Activated T-cell treated with anti-CD3 and anti-CD28 coated beads for 4 hours (primary cell): ENCODE measurements around the gene SEMA3F.

Experiments
- DNase-seq: peaks from one replicate; pipeline ENCODE4 v3.0.0-alpha.2; 2020

The SEMA3F gene

DNA sequence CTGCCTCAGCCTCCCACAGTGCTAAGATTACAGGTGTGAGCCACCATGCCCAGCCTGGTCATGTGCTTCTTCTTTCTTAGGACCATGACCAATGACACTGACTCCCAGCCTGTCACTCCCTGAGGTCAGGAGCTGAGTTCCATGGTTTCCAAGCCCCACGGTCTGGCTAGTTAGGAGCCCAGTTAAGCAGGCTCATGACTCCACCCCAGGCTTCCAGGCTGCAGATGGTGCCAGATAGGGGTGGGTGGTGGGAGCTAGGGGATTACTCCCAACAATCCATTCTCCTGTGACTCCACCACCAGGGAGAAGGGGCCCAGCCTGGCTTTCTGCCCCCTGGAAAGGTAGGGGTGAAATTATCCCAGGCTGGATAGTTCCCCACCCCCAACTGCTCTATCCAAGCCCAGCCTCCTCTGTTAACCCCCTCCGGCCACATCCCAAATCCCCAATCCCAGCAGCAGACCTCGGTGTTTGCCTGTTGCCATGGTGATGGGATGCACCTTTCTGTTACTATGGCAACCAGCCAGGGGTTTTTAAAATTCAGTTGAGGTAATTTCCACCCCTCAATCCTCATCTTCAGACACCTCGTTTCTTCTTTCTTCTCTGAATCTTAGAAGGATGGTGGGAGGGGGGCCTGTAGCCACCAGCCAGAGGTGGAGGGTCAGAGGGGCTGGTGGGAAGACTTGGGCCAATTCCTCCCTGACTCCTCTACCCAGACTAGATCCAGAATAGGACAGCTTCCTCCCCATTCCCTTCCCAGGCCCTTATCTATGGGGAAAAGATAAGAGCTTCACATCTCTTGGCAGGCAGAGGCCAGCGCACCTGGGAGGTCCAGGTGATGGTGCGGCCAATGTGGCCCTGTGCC is 22.5 kb upstream of the SEMA3F start:
- no peak for DNase-seq

DNA sequence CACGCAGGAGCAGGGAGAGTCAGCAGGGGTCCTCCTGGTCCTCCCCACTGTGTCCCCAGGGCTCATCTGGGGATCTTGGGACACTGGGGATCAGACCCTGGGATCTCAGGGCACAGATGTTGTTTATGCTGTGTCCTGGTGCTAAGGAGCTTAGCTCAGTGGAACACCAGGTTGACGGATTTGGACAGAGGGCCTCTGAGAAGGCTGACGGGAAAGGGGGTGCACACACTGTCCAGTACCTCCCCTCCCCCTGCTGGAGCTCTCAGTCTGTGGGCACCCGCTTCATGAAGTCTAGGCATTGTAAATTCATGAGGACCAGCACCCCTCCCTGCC is 21.9 kb upstream of the SEMA3F start:
- DNase-seq = no peak

DNA sequence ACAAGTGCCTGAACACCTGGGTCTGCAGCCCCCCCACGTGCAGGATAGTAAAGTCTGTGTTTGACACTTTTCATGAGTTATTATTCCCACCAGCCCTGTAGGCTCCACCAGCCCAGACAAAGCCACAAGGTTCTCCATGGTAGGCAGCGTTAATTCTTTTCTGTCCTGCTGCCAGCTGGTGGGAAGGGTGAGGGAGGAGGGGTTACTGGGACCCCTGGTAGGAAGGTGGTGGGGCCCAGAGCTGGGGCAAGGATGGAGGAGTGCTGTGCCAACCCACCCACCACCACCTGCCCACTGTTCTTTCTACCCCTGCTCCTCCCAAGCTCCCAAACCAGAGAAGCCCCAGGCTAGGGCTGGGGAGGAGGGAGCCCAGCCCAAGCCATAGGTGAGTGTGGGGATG is 20.8 kb upstream of the SEMA3F start:
- no peak for DNase-seq

DNA sequence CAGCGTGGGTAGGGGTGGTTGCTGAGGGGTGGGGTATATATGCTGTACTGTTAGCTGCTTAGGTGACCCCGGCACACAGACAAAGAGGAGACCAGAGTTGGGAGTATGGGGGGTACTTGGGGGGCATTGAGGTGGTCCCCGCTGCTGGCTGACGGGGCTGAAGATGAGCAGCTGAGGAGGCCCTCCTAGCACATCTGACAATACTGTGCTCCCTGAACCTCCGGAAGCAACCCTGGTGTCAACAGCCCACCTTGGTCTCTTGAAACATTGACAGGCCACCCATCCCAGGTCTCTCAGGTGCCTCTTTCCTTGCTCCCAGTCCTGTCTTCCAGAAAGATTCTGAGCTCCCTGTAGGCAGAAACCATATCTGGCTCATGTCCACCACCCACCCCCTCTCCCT is 19.2 kb upstream of the SEMA3F start:
- no peak for DNase-seq

DNA sequence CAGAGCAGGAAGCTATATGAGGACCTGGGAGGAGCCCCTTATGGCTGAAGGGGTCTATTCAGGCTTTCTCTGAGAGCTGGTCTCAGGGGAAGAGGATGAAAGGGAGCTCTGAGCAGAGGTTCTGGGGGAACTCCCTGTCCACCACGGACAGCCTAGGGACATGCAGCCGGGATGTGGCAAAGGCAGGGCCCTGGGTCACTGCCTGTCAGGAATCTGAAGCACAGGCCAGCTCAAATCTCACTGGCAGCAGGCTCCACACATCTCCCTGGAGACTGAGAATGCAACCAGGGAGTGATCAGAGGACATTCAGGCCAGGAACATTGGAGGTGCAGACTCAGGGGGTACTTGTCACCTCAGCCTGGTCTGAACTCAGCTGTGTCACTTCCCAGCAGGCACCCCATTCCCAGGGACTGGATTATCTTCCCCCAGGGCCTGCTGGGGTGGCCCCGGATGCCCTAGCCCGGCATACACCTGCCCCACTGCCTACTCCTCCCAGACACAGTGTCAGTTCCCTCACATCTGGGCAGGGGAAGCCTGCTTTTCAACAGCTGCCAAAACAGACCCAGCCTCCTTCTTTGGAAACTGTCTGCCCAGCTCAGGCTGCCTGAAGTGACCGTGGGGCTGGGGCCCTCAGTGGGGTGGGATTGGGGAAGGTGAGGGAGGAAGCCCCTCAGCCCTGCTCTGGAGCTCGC is 18.3 kb upstream of the SEMA3F start:
- no peak for DNase-seq

DNA sequence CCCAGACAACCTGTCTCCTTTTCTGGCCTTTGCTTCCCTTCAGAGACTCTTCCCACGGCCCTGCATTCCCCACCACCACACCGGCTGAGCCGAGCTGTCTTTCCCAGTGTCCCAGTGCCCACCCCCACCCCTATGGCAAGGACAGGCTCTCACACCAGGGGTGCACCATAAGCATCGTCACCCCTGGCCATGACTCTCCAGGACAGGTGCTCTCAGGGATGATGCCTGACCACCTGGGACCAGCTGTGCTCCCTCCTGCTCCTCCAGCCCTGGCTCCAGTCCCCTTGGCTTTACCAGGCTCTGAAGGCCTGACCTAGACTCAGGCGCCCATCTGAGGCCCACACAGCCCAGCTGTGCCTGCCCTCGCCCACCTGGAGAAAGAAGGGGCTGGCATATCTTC is 17.6 kb upstream of the SEMA3F start:
- DNase-seq = no peak

DNA sequence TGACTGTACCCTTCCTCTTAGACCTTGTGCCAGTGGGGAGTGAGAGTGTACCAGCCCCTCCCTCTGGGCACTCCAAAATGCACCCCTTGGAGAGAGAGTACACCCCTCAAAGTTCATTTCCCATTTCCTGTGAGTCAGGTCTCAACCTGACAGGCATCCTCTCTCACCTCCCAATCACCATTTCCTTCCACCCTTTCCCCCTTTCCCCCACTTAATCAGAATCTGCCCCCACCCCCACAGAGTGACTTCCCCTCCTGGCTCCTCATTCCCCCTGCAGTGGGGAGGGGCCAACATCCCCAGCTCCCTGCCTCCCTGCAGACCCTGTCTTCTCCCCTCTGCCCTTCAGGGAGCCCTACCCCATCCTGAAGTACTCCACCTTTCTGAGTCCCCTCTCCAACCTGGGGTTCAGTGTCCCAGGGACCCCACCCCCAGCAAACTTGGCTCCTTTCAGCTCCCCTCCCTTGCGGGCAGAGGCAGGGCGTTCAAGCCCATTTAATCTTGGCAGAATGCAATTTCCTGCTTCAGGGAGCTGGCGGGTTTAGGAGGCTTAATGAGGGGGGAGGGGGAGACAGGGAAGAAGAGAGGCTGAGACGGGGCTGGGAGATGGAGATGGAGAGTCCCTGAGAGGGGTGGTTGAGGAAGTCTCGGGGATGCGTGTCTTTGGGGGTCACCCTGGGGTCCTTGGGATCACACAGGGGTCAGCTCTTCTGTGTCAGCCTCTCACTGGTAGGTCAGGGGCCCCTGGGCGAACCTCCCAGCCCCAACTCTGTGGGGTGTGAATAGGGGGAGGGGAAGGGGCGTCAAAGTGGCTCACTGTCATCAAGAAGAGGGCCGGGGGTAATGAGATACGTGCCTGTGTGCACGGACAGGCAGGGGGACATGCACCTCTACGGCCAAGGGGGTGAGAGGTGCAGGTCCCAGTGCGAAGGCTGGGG is 16.6 kb upstream of the SEMA3F start:
- no peak for DNase-seq

DNA sequence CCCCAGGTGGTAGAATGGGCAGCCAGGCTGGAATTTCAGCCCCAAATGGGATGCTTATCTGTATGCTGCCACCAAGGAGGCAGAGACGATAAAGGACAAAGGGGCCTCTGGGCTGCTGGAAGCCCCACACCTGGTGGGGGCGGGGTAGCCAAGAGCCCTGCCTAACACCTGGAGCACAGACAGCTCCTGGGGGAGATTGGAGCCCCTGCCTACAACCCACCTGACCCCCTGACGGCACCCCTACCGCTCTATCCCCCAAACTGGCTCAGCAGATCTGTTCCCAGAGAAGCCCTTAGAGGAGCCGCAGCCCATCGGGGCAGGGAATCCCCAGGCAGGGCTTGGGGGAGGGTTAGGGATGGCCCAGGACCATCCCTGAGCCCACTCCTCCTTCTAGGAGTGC is 15.8 kb upstream of the SEMA3F start:
- no peak for DNase-seq

DNA sequence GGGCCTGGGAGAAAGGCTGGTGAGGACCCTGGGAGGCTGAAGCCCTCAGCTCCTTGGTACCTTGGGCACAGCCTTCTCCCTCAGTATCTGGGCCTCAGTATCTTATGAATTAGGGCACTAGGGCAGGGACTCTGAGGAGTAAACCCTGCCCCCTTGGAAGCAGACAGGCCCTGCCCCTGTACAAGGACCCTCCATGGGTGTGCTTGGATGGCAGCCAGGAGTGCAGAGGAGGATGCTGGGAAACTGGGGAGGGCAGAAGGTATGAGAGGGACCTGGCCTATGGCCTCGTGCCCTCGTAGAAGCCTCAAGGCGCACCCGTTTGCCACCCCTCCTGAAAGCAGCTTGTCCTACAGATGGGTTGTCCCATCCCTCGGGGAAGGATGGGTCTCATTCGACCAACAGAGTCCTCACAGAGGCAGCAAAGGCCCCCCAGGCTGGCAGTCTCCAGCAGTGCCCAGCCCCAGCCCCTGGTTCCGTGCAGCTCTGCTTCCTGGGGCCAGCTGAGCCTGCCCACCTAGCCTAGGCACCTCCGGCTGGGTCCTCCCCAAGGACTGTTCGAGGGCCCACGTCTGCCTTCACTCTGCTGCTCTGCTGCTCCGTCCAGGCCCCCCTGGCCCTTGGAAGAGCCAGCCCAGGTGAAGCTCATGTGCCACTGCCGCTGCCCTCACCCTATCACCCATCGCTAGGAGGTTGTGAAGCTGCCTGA is 15.3 kb upstream of the SEMA3F start:
- DNase-seq = no peak

DNA sequence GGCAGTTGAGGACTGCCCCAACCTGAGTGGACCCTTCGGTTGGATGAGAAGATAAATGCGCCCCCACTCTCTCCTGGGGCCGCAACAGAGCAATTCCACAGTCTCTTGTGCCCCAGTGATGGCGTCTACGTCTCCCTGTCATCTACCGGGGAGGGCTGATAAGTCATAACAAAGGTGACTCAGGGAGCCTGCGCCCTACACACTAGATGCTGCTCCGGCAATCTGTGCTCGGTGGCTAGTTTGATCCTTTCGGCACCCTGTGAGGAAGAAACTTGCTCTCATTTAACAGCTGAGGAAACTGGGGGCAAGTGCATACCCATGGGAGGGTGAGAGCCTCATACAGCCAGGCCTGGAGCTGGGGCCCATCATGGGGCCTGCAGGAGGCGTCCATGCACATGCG is 14.1 kb upstream of the SEMA3F start:
- DNase-seq = no peak

DNA sequence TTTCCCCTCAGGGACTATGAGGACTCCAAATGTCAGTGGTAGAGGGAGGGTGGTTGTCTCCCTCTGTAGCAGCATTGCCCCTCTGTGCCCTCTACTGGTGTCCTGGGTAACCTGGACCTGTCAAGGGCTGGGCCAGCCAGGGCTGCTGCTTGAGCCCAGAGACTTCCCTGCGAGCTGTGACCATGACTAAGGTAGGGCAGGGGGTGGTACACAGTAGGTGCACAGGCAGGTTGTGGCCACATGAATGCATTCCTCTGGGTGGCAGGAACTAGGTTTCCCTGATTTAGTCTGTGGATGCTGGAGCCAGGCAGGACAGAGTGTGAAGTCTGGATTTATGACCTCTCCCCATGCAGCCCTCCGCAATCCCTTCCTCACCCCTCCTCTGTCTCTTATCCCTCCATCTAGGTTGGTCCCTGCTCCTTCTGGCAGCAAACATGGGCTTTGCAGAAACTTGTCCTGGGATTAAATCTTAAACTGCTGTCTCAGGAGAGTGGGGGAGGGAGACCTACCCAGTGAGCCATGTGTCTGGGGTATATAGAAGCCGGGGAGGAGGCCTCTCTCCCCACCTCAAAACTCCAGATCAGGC is 8.7 kb upstream of the SEMA3F start:
- DNase-seq = no peak

DNA sequence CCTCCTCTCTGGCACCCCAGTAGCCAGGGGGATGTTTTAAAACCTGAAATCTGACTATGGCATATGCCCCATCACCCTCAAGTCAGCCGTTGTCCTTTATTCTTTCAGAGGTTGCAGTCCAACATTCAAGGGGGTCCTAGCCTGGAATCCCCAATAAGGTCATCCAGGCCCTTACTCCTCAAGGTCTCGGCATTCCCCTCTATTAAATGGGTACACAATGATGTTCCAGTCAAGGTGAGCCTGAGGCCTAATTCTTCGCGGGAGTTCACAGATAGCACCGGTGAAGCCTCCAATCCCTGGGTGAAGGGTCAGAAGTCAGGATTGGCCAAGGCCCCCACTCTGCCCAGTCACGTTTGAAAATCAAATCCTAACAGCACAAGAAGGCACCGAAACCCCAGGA is 8.1 kb upstream of the SEMA3F start:
- DNase-seq = no peak

DNA sequence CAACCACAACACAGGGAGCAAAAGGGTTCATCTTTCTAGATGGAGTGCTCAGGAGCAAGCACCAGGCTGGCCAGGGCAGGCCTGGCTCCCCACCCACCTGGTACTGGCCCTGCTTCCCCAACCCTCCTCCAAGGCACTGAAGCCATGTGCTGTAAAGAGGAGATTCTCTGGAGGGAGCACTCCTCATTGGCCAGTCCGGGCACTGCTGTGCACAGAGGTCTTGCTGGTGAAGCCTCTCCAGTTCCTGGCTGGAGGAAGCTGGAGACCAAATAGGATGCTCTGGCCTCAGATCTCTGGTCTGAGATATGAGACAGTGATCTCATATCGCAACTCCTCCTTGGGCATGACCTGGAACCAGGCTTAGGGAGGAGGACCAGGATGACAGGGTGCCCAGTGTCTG is 7.7 kb upstream of the SEMA3F start:
- no peak for DNase-seq

DNA sequence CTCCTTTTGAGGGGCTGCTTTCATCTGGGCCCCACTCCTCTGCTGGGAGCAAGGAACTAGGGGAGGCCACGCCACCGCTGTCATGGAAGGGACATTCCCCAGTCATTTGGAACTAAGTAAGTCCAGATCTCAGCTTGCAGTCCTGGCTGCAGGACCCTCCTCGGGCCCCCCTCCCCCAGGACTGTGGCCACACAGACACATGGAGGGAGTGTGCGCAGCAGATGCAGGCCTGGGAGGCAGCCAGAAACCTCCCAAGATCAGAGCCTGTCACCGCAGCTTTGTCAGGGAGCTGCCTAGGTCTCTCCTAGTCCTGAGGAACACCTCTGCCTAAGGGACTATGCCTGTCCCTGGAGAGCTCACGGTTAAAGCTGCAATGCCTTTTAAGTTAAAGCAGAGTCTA is 7.3 kb upstream of the SEMA3F start:
- no peak for DNase-seq

DNA sequence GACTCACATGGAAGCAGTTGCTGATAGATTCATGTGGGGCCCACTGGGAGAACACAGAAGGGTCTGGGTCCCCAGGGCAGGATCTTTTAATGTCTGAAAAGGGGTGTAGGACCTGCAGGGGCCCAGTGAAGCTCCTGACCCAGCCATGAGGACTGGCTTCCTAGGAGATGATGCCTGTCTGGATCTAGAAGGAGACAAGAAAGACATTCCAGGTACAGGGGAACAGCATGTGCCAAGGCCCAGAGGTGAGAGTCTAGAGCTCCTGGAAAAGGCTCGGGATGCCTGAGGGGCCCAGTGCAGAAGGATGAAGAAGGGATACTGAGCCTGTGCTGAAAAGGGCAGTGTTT is 4.7 kb upstream of the SEMA3F start:
- DNase-seq = no peak

DNA sequence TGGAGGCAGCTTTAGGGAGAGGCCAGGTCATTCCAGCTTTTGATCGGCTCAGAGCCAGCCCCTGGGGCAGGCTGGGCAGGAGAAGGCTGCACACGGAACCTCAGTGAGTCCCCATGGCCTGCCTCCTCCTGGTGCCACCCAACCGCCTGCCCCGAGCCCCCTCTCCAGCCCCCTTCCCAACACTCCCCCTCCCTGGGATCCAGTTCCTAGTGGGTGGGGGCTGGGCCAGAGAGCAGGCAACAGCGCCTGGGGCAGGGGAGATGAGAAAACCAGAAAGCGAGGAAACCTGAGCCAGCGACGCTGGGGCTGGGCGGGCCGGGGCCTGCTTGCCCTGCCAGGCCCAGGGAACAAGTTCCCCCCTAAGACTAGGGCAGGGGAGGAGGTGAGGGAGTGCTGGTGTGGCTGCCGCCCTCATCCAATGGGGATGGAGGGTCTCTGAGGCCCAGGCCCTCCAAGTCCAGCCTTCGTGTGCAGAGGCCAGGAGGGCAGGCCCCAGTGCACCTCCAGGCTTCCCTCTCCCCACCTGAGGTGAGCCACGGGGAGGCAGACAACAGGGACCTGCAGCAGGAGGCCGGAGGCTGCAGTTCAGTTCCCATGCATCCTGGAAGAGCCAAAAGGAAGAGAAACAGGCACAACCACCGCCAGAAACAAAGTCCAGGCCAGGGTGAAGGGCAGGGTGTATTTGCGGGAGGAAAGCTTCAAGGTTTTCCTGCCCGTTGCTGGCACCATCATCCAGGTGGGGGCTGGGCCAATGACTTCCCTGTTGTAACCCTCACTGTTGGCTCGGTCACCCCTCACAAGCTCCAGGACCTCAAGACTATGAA is 4.0 kb upstream of the SEMA3F start:
- DNase-seq = no peak

DNA sequence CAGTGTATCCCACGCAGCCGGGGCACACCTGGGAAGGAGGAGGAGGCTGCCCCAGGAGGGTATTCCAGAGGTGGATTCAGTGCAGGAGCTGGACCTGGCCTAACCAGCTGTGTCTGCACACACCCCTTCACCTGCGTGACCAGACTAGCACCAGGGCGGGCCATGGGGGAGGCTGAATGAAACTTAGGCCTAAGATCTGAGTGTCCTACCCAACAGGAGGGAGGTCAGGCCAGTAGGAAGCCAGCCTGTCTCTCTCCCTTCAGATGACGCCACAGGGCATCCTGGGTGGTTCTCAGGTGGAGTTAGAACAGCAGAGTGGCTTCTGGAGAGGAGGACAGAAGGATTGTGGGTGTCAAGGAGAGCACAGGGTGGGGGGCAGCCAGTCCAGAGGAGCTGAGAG is 3.4 kb upstream of the SEMA3F start:
- no peak for DNase-seq

DNA sequence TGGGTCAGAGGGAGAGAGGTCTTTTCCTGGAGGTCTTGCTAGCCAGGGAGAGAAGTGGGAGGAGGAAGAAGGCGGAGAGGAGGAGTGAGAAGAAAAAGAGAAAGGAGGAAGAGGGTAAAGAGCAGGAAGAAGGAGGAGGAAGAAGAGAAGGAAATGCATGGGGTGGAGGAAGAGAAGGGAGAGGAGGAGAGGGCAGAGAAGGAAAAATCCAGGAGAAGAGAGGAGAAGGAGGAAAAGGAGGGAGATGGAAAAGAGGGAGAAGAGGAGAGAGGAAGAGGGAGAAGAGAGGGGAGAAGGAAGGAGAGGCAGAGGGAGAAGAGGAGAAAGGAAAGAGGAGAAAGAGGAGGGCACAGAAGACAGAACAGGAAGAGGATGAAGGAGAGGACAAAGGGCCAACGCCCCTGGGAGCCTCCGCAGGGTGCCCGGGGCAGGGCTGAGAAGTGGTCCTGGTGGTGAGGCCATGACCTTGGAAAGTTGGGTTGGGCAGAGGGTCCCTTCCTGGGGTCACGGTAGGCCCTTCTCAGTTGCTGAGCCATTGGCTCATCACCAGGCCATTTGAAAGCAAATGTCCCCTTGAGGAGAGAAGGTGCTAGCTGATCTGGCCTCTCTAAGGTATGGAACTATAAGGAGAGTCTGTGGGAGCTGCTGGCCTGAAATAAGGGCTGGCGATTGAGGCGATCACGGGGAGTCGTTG is 1.2 kb upstream of the SEMA3F start:
- DNase-seq = no peak

DNA sequence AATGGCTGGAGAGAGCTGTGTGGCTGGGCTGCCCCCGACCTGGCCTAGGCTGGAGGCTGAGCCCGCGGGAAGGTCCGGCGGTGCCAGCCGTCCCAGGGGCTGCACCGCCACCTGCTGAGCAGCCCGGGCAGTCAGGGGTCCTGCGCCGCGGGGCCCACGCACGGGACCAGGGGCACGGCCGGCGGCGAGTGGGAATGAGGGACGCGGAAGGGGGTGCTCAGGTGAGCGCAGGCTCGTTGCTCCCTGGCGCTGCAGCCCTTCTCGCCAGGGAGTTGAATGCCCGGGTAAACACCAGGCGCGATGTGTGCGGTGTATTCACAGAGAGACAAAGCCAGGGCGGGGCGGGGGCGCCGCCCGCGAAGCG is 666 bp upstream of the SEMA3F start:
- no peak for DNase-seq

DNA sequence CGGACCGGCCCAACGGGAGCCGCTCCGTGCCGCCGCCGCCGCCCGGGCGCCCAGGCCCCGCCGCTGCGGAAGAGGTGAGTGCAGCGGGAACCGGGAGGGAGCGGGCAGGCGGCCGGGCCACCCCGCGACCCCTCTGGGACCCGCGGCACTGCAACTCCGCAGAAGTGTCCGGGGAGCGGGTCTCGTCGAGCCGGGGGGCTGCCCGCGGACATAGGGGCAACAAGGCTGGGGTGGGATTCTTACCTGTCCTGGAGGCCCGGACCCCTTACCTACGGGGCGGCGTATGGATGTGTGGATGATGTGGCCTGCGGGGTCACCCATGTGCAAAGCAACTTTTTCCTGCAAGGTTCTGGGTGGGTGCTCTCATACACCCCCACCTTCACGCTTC is 361 bp downstream of the SEMA3F start:
- no peak for DNase-seq

DNA sequence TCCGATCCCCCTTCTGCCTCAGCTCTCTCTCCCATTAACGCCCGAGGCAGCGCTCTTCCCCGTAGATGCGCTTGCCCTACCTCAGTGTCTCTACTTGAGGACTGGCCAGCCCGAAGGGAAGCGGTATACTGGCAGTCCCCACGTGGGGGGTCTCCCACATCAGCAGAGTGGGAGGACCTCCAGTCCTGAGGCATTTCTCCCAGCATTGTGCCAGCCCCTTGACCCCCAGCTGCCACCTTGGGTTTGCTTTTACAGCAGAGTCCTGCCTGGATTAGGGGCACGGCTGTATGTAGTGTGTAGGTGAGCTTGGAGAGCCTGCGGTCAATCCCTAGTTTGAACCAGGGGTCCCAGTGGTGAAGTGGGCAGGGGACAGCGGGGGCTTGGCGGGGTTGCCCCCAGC is 767 bp downstream of the SEMA3F start:
- DNase-seq = no peak
